K562 (cell line): ENCODE results near the gene NAPA. TPM values are rescaled to one million over a fixed set of nuclear protein-coding genes. Genes with fewer than 3 reads are reported as not detected.

Source experiments
- ATAC-seq: fragments of 200-7000 bp; cut with Tn5 transposase; 3 replicates; pipeline ENCODE4 v1.9.1; 2020; ENCODE audit warnings: moderate library complexity
- BruUV-seq: library from RNA; stranded (reverse); fragments of 400-500 nt; replicated peaks from 2 replicates; lab custom pipeline; 2021; lab: Mats Ljungman, UMichigan
- CTCF ChIA-PET: fragments of 300-600 bp; formaldehyde crosslinking; extraction: SDS; loops from one replicate; lab custom pipeline; 2021; ENCODE audit warnings: low intra/inter-chr PET ratio; lab: Yijun Ruan, JAX
- POLR2A ChIA-PET: fragments of 300-600, 350-650 bp; sonication (Branson Sonifier 250); formaldehyde crosslinking; extraction: SDS; loops from one replicate; lab custom pipeline; 2021; ENCODE audit warnings: antibody characterized with exemption, inconsistent platforms; lab: Yijun Ruan, JAX
- DNase-seq, 4 experiments: peaks; one replicate each; pipeline versions ENCODE4 v3.0.0 to v3.0.0-alpha.2; 2011 to 2018; ENCODE audit warnings: low spot score in 3 of 4, mixed read lengths in 3 of 4; ENCODE audit errors: extremely low read depth in 1 of 4
- FAIRE-seq: peaks from 2 replicates; lab custom pipeline; 2011; peaks lifted over from hg19 to GRCh38; lab: Jason Lieb, UNC
- H2AFZ ChIP-seq: 2 replicates; pipeline ENCODE4 v1.6.0; 2011; ENCODE audit warnings: low read depth, low read length, control low read depth, inconsistent platforms
- H3K27ac ChIP-seq: fragments of 200-600 bp; 3 replicates; pipeline ENCODE4 v1.8.0; 2011; ENCODE audit warnings: low read depth, mild to moderate bottlenecking, control low read depth, inconsistent platforms, low read length, moderate library complexity, mixed read lengths; ENCODE audit errors: extremely low read depth
- H3K27me3 ChIP-seq, 2 experiments: fragments of 300-600 bp in 1 of 2; 2 replicates in 1 of 2; 3 replicates in 1 of 2; pipeline versions ENCODE4 v1.6.0 to v1.8.0; 2011; ENCODE audit warnings: inconsistent platforms in 2 of 2, low read length in 2 of 2, mild to moderate bottlenecking in 1 of 2, mixed read lengths in 1 of 2, moderate library complexity in 1 of 2; ENCODE audit not compliant: control insufficient read depth in 2 of 2, insufficient read depth in 2 of 2
- H3K36me3 ChIP-seq: fragments of 300-600 bp; 3 replicates; pipeline ENCODE4 v1.8.0; 2011; ENCODE audit warnings: mild to moderate bottlenecking, low read length, inconsistent platforms; ENCODE audit not compliant: control insufficient read depth, insufficient read depth
- H3K4me1 ChIP-seq, 2 experiments: fragments of 200-600 bp in 1 of 2; replicated peaks in 1 of 2; 2 replicates in 1 of 2; 3 replicates in 1 of 2; pipeline versions ENCODE4 v1.5.1 to v1.8.0; 2011; ENCODE audit warnings: inconsistent platforms in 2 of 2, low read length in 2 of 2, mild to moderate bottlenecking in 1 of 2, mixed read lengths in 1 of 2, moderate library complexity in 1 of 2; ENCODE audit not compliant: control insufficient read depth in 2 of 2, insufficient read depth in 2 of 2
- H3K4me2 ChIP-seq: 2 replicates; pipeline ENCODE4 v1.6.1; 2011; ENCODE audit warnings: low read length, control low read depth, inconsistent platforms, mixed read lengths; ENCODE audit not compliant: insufficient read depth
- H3K4me3 ChIP-seq: fragments of 200-600 bp; sonication (generic), shearing (Covaris generic); 2 replicates; pipeline ENCODE4 v1.5.1; 2016; ENCODE audit warnings: control low read depth, inconsistent platforms
- H3K79me2 ChIP-seq: fragments of 200-600 bp; 3 replicates; pipeline ENCODE4 v1.8.0; 2011; ENCODE audit warnings: low read length, inconsistent platforms; ENCODE audit not compliant: control insufficient read depth, insufficient read depth
- H3K9ac ChIP-seq, 2 experiments: 2 replicates each; pipeline versions ENCODE4 v1.6.0 to v1.6.1; 2011; ENCODE audit warnings: low read depth in 2 of 2, low read length in 2 of 2, control low read depth in 1 of 2, inconsistent platforms in 1 of 2, mild to moderate bottlenecking in 1 of 2, mixed read lengths in 1 of 2; ENCODE audit not compliant: insufficient read depth in 1 of 2
- H3K9me1 ChIP-seq: one replicate; pipeline ENCODE4 v1.6.0; 2011; ENCODE audit warnings: inconsistent platforms, mild to moderate bottlenecking, low read length, moderate library complexity; ENCODE audit not compliant: control insufficient read depth, insufficient read depth
- H3K9me3 ChIP-seq: replicated peaks from 2 replicates; pipeline ENCODE4 v1.5.1; 2011; ENCODE audit warnings: low read depth, low read length, inconsistent platforms; ENCODE audit not compliant: control insufficient read depth, insufficient read depth
- H4K20me1 ChIP-seq: replicated peaks from 2 replicates; pipeline ENCODE4 v1.6.1; 2011; ENCODE audit warnings: low read length, inconsistent platforms, mixed read lengths; ENCODE audit not compliant: control insufficient read depth, insufficient read depth
- ASH1L ChIP-seq: fragments of 450-650 bp; IDR thresholded peaks from 2 replicates; pipeline ENCODE4 v1.6.1; 2018; ENCODE audit warnings: borderline replicate concordance, mild to moderate bottlenecking, low read depth; ENCODE audit not compliant: partially characterized antibody
- ATF6 ChIP-seq: sonication (generic); formaldehyde crosslinking; IDR thresholded peaks from 2 replicates; pipeline ENCODE4 v1.4.0; 2020; ENCODE audit warnings: mild to moderate bottlenecking, missing genetic modification reagents
- BRF1 ChIP-seq: IDR thresholded peaks from 3 replicates; pipeline ENCODE4 v1.6.1; 2011; ENCODE audit warnings: borderline replicate concordance, mild to moderate bottlenecking; ENCODE audit not compliant: insufficient read length; ENCODE audit errors: extremely low read depth
- FOSL1 ChIP-seq: fragments of 200-800 bp; sonication (Bioruptor generic); conservative IDR thresholded peaks from 2 replicates; pipeline ENCODE4 v1.6.1; 2016; ENCODE audit warnings: missing genetic modification characterization, missing compliant biosample characterization
- GATAD2B ChIP-seq: fragments of 450-650 bp; IDR thresholded peaks from 2 replicates; pipeline ENCODE4 v1.6.1; 2017; ENCODE audit warnings: mild to moderate bottlenecking, borderline replicate concordance
- HDAC2 ChIP-seq: fragments of 450-650 bp; IDR thresholded peaks from 2 replicates; pipeline ENCODE4 v1.6.1; 2016; ENCODE audit warnings: mild to moderate bottlenecking
- HDGF ChIP-seq: fragments of 450-650 bp; IDR thresholded peaks from 2 replicates; pipeline ENCODE4 v1.6.1; 2016
- LARP7 ChIP-seq: fragments of 450-650 bp; IDR thresholded peaks from 2 replicates; pipeline ENCODE4 v1.6.1; 2016
- NR3C1 ChIP-seq: sonication (generic); formaldehyde crosslinking; IDR thresholded peaks from 2 replicates; pipeline ENCODE4 v1.8.1; 2022; ENCODE audit warnings: missing genetic modification reagents
- OTX1 ChIP-seq: fragments of 450-650 bp; formaldehyde crosslinking; IDR thresholded peaks from 2 replicates; pipeline ENCODE4 v1.4.0; 2022; ENCODE audit warnings: mild to moderate bottlenecking
- PCBP1 ChIP-seq: fragments of 200-400 bp; formaldehyde crosslinking; IDR thresholded peaks from 2 replicates; pipeline ENCODE4 v1.6.1; 2018; ENCODE audit warnings: mild to moderate bottlenecking, low read depth, low read length; ENCODE audit not compliant: poor library complexity, severe bottlenecking
- RBBP5 ChIP-seq: fragments of 200-600 bp; sonication (generic); IDR thresholded peaks from 2 replicates; pipeline ENCODE4 v1.6.1; 2012; ENCODE audit warnings: borderline replicate concordance, mild to moderate bottlenecking, low read length, control low read depth, inconsistent platforms; ENCODE audit not compliant: insufficient read depth, poor library complexity, severe bottlenecking
- SRSF1 ChIP-seq: fragments of 200-400 bp; formaldehyde crosslinking; IDR thresholded peaks from 2 replicates; pipeline ENCODE4 v1.6.1; 2017; ENCODE audit warnings: mild to moderate bottlenecking, low read depth, low read length, moderate library complexity
- TCF7 ChIP-seq: sonication (generic); IDR thresholded peaks from 2 replicates; pipeline ENCODE4 v1.6.1; 2016; ENCODE audit warnings: antibody characterized with exemption, borderline replicate concordance
- WGBS: fragments of 100-300 bp; shearing (Covaris generic); methylation state at CpG from one replicate; pipeline ENCODE4 v1.1.6; 2016; ENCODE audit warnings: low coverage, mixed read lengths; ENCODE audit not compliant: insufficient coverage; ENCODE audit errors: missing lambda C conversion rate; 5-methylcytosine and 5-hydroxymethylcytosine counted together
- in situ Hi-C: fragments of 300-500 bp; cut with MboI; formaldehyde crosslinking; loops from 4 replicates; pipeline ENCODE4 v1.15.0; 2018; ENCODE audit warnings: inconsistent platforms, mixed read lengths
- intact Hi-C: fragments of 100-400 bp; cut with micrococcal nuclease; formaldehyde crosslinking; loops from 2 replicates; pipeline ENCODE4 v1.14.2; 2022
- polyA plus RNA-seq, 8 experiments: library from polyadenylated mRNA; depleted of rRNA in 4 of 8; stranded (reverse) in 5 of 8; unstranded in 3 of 8; fragments of >200 nt; fragmentation: Nextera tagmentation in 2 of 8; fragmentation: Illumina TruSeq in 1 of 8; extraction: Ambion mirVana in 2 of 8; extraction: Trizol in 1 of 8; gene quantifications; 2 replicates each; pipeline versions ENCODE4 v1.2.1 to v1.2.3, GENCODE V29; 2011 to 2014; ENCODE audit warnings: inconsistent platforms in 1 of 8, missing spikeins in 1 of 8
- total RNA-seq, 7 experiments: library from RNA; depleted of rRNA in 6 of 7; stranded (reverse); fragments of >200 nt in 6 of 7; fragmentation: Illumina TruSeq in 2 of 7; extraction: Trizol in 2 of 7; gene quantifications; 2 replicates each; pipeline versions ENCODE4 v1.2.1 to v1.2.3, GENCODE V29; 2011 to 2021; ENCODE audit warnings: low replicate concordance in 1 of 7
- TF ChIP-seq, protein P1 (sequence below): fragments of 450-650 bp; IDR thresholded peaks from 2 replicates; pipeline ENCODE4 v1.6.1; 2016; ENCODE audit warnings: mild to moderate bottlenecking

The NAPA gene
- total and polyA plus RNA-seq, 9 of the 15 experiments (the other 6 are each of a cell fraction or from before 2014, with no cell fraction given) = 5.4 to 98.6 (median 77.5) TPM

- intact Hi-C loops = no loop called here
- peak overlapping the region; percentile 21; the same call in 1 of the 3 replicates for H3K27ac ChIP-seq
- peak; percentile 72 for ATAC-seq
- ChIA-PET POLR2A (interaction anchor here (0.6 to 1.7 kb wide), 7 partner anchors 8 to 183 kb away, joined by 3 to 6 read pairs (median 4); no protein-coding TSS in a partner anchor), CTCF (interaction anchor here (1.1 kb wide), 1 partner anchor 48 kb away, joined by 3 read pairs; the partner anchor contains the start of gene KPTN)
- peaks cover 0 to 1% of the 10 kb centered on the region in 2 experiments; a peak in 3 of 5 replicates for H3K27me3 ChIP-seq
- 0 out of 2 replicates have a peak overlapping the region, but pooled peaks have one; percentile 16 for H3K4me3 ChIP-seq
- peak overlapping the region; percentile 97 for H2AFZ ChIP-seq
- DNase-seq = peak; percentile 44 to 69 (median 63)
- peaks cover 13 to 14% of the 10 kb centered on the region in 2 experiments for H3K4me1 ChIP-seq
- BruUV-seq = no TSS peak
- H3K9me1 ChIP-seq = no peaks in the 10 kb centered on the region
- 9% methylated on average over 13 of the region's 14 CpGs for WGBS
- H3K36me3 ChIP-seq = no peaks in the 10 kb centered on the region
- no peaks in the 10 kb centered on the region for H4K20me1 ChIP-seq
- peak; percentile 78 for FAIRE-seq
- H3K9me3 ChIP-seq = no peaks in the 10 kb centered on the region
- H3K4me2 ChIP-seq = peak overlapping the region; percentile 69
- H3K79me2 ChIP-seq = no peaks in the 10 kb centered on the region
- in situ Hi-C loops = no loop called here
- H3K9ac ChIP-seq = peak overlapping the region; percentile 55 to 65; a peak in 3 of 4 replicates
- TF ChIP-seq GATAD2B (no peak), FOSL1 (tag) (0 out of 2 replicates have a peak, but pooled peaks have one; percentile 33), RBBP5 (peak; percentile 68), OTX1 (CRISPR knock-in tag) (no peak), TCF7 (no peak), ATF6 (CRISPR knock-in tag) (no peak), HDAC2 (0 out of 2 replicates have a peak, but pooled peaks have one; percentile 34), BRF1 (no peak), LARP7 (no peak), NR3C1 (CRISPR knock-in tag) (no peak), HDGF (0 out of 2 replicates have a peak, but pooled peaks have one; percentile 52), SRSF1 (no peak), PCBP1 (no peak), ASH1L (no peak)
- TF ChIP-seq, protein P1, sequence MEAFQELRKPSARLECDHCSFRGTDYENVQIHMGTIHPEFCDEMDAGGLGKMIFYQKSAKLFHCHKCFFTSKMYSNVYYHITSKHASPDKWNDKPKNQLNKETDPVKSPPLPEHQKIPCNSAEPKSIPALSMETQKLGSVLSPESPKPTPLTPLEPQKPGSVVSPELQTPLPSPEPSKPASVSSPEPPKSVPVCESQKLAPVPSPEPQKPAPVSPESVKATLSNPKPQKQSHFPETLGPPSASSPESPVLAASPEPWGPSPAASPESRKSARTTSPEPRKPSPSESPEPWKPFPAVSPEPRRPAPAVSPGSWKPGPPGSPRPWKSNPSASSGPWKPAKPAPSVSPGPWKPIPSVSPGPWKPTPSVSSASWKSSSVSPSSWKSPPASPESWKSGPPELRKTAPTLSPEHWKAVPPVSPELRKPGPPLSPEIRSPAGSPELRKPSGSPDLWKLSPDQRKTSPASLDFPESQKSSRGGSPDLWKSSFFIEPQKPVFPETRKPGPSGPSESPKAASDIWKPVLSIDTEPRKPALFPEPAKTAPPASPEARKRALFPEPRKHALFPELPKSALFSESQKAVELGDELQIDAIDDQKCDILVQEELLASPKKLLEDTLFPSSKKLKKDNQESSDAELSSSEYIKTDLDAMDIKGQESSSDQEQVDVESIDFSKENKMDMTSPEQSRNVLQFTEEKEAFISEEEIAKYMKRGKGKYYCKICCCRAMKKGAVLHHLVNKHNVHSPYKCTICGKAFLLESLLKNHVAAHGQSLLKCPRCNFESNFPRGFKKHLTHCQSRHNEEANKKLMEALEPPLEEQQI = no peak
Measured at GRCh38 chr19:47531640-47532387, 17.0 kb upstream of the NAPA start.
